Measurements from ENCODE around the gene FSIP1. TPM values are rescaled to one million over a fixed set of nuclear protein-coding genes. Genes with fewer than 3 reads are reported as not detected.

Gene FSIP1
- total and polyA plus RNA-seq, 9 donors, result 0.17 to 0.60 (median 0.36) TPM

DNA sequence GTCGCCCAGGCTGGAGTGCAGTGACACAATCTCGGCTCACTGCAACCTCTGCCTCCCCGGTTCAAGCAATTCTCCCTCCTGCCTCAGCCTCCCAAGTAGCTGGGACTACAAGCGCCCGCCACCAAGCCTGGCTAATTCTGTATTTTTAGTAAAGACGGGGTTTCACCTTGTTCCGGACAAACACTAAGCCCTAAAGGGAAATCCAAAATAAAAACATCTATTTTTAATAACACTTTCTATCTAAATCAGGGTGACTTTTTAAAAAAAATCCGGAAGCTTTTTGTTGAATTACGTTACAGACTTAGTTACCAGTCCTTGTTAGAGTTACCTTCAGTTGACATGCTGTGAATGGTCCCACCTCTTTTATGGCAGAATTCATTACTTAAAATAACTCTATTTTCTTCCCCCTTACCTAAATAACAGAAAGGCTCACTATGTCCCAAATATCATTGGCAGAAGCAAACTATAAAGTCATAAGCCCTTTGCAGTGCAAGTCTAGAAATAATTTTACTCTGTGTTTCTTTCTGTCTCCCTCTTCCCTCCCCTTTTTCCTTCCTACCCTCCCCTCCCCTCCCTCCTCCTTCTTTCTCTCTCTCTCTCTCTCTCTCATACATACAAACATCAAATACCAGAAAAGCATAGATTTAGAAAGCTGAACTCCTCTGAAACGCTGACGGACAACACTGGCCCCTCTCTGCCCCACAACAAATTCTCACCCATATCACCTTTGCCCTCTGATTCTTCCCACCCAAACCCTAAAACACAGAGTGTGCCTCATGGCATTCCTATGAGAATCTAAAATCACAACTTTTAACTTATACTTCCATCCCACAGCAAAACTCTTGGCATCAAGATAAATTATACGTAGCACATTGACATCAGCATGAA, 183.4 kb downstream of the FSIP1 start:
- 78% methylated on average over 2 of the region's 12 CpGs for WGBS (ENCODE audit: insufficient coverage)
- no peak for DNase-seq
- Histone ChIP-seq H3K27me3 (ENCODE audit: control insufficient read depth, insufficient read depth, low read length) (no peaks in the 10 kb centered on the region), H3K36me3 (ENCODE audit: control insufficient read depth, insufficient read depth, low read length) (peaks cover 14% of the 10 kb centered on the region), H3K4me1 (ENCODE audit: control insufficient read depth, insufficient read depth, low read length) (no peaks in the 10 kb centered on the region), H3K9me3 (replicated peaks; ENCODE audit: control insufficient read depth, low read depth, low read length) (no peaks in the 10 kb centered on the region), H3K4me3 (ENCODE audit: low read length) (no peak overlapping the region), H3K27ac (ENCODE audit: low read length) (no peak overlapping the region)

DNA sequence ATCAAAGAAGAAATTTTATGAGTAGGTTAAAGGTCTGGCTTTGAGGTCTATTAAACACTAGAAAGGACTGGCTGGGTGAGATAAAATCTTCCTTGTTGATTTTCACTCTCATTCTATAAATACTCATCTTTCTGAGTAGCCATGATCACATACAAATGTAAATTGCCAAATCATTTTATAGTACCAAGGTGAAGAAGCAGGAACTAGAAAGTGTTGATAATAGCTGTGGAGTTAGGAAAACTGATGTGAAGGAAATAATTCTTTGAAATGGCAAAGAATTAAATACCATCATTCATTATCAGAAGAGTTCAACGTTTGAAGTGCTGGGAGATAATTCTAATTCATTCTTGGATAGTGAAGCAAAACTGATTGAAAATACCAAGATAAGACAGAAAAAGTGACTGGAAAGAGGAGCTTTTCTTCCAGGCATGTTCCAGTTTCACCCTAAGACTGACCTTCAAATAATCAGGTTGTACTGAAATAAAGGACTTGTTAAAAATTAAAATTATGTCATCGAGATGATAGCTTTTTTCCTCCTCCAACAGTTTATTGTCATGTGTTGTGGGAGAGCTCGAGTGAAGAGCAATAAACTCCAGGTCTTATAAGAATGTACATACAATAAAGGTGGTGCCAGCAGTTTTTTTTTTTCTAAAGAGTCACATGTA, 184.3 kb downstream of the FSIP1 start:
- WGBS (ENCODE audit: insufficient coverage), result no CpG with 5 or more reads among the region's 3 CpGs
- H3K27me3 ChIP-seq (ENCODE audit: control insufficient read depth, insufficient read depth, low read length), result no peaks in the 10 kb centered on the region
- H3K4me3 ChIP-seq (ENCODE audit: low read length), result no peak overlapping the region
- peaks cover 23% of the 10 kb centered on the region for H3K36me3 ChIP-seq (ENCODE audit: control insufficient read depth, insufficient read depth, low read length)
- H3K4me1 ChIP-seq (ENCODE audit: control insufficient read depth, insufficient read depth, low read length), result no peaks in the 10 kb centered on the region
- H3K27ac ChIP-seq (ENCODE audit: low read length), result no peak overlapping the region
- H3K9me3 ChIP-seq (replicated peaks; ENCODE audit: control insufficient read depth, low read depth, low read length), result no peaks in the 10 kb centered on the region
- DNase-seq, result peak; percentile 51

DNA sequence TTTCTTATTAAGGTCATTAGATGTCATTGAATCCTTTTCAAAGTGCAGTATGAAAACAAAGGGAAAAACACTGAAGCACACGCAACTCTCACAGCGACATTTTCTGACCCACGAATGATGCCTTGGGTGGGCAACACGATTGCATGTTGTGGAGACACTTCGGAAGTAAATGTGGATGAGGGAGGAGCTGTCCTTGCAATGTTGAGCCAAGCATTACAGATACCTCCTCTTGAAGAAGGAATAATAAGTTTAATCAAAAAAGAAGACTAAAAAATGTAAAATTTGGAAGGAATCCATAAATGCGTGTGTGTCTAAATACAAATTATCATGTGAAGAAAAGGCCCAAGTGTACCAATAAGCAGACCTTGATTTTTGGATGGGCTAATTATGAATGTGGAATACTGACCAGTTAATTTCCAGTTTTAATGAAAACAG, 184.9 kb downstream of the FSIP1 start:
- WGBS (ENCODE audit: insufficient coverage), result no CpG with 5 or more reads among the region's 6 CpGs
- no peak overlapping the region for H3K27ac ChIP-seq (ENCODE audit: low read length)
- H3K9me3 ChIP-seq (replicated peaks; ENCODE audit: control insufficient read depth, low read depth, low read length), result no peaks in the 10 kb centered on the region
- DNase-seq, result peak; percentile 58
- peaks cover 29% of the 10 kb centered on the region for H3K36me3 ChIP-seq (ENCODE audit: control insufficient read depth, insufficient read depth, low read length)
- no peaks in the 10 kb centered on the region for H3K27me3 ChIP-seq (ENCODE audit: control insufficient read depth, insufficient read depth, low read length)
- no peaks in the 10 kb centered on the region for H3K4me1 ChIP-seq (ENCODE audit: control insufficient read depth, insufficient read depth, low read length)
- no peak overlapping the region for H3K4me3 ChIP-seq (ENCODE audit: low read length)

DNA sequence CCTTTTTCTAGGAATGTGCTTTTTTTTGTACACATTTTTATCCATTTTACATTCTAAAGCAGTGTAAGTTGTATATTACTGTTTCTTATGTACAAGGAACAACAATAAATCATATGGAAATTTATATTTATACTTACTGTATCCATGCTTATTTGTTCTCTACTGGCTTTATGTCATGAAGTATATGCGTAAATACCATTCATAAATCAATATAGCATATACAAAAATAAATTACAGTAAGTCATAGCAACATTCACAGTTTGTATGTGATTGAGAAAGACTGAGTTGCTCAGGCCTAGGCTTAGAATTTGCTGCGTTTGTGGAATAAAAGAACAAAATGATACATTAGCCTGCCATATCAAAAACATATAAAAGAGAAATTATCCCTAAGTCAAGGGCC, 185.3 kb downstream of the FSIP1 start:
- Histone ChIP-seq H3K4me1 (ENCODE audit: control insufficient read depth, insufficient read depth, low read length) (no peaks in the 10 kb centered on the region), H3K27me3 (ENCODE audit: control insufficient read depth, insufficient read depth, low read length) (no peaks in the 10 kb centered on the region), H3K4me3 (ENCODE audit: low read length) (no peak overlapping the region), H3K27ac (ENCODE audit: low read length) (no peak overlapping the region), H3K9me3 (replicated peaks; ENCODE audit: control insufficient read depth, low read depth, low read length) (no peaks in the 10 kb centered on the region), H3K36me3 (ENCODE audit: control insufficient read depth, insufficient read depth, low read length) (peaks cover 33% of the 10 kb centered on the region)
- WGBS (ENCODE audit: insufficient coverage), result no CpG with 5 or more reads among the region's 2 CpGs
- DNase-seq, result no peak

DNA sequence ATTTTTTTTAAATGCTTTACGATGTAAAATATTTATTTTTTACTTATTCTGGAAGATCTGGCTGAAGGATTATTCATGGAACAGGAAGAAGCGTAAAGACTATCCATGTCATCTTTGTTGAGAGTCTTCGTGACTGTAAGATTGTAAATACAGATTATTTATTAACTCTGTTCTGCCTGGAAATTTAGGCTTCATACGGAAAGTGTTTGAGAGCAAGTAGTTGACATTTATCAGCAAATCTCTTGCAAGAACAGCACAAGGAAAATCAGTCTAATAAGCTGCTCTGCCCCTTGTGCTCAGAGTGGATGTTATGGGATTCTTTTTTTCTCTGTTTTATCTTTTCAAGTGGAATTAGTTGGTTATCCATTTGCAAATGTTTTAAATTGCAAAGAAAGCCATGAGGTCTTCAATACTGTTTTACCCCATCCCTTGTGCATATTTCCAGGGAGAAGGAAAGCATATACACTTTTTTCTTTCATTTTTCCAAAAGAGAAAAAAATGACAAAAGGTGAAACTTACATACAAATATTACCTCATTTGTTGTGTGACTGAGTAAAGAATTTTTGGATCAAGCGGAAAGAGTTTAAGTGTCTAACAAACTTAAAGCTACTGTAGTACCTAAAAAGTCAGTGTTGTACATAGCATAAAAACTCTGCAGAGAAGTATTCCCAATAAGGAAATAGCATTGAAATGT, 186.1 kb downstream of the FSIP1 start:
- H3K4me3 ChIP-seq (ENCODE audit: low read length), result no peak overlapping the region
- peaks cover 36% of the 10 kb centered on the region for H3K36me3 ChIP-seq (ENCODE audit: control insufficient read depth, insufficient read depth, low read length)
- no peak for DNase-seq
- no peak overlapping the region for H3K27ac ChIP-seq (ENCODE audit: low read length)
- no peaks in the 10 kb centered on the region for H3K9me3 ChIP-seq (replicated peaks; ENCODE audit: control insufficient read depth, low read depth, low read length)
- no CpG with 5 or more reads among the region's 5 CpGs for WGBS (ENCODE audit: insufficient coverage)
- H3K4me1 ChIP-seq (ENCODE audit: control insufficient read depth, insufficient read depth, low read length), result no peaks in the 10 kb centered on the region
- H3K27me3 ChIP-seq (ENCODE audit: control insufficient read depth, insufficient read depth, low read length), result no peaks in the 10 kb centered on the region

DNA sequence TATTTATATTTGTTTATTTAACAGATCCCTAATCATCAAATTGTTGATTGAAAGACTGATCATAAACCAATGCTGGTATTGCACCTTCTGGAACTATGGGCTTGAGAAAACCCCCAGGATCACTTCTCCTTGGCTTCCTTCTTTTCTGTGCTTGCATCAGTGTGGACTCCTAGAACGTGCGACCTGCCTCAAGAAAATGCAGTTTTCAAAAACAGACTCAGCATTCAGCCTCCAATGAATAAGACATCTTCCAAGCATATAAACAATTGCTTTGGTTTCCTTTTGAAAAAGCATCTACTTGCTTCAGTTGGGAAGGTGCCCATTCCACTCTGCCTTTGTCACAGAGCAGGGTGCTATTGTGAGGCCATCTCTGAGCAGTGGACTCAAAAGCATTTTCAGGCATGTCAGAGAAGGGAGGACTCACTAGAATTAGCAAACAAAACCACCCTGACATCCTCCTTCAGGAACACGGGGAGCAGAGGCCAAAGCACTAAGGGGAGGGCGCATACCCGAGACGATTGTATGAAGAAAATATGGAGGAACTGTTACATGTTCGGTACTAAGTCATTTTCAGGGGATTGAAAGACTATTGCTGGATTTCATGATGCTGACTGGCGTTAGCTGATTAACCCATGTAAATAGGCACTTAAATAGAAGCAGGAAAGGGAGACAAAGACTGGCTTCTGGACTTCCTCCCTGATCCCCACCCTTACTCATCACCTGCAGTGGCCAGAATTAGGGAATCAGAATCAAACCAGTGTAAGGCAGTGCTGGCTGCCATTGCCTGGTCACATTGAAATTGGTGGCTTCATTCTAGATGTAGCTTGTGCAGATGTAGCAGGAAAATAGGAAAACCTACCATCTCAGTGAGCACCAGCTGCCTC, 187.1 kb downstream of the FSIP1 start:
- no peak for DNase-seq

DNA sequence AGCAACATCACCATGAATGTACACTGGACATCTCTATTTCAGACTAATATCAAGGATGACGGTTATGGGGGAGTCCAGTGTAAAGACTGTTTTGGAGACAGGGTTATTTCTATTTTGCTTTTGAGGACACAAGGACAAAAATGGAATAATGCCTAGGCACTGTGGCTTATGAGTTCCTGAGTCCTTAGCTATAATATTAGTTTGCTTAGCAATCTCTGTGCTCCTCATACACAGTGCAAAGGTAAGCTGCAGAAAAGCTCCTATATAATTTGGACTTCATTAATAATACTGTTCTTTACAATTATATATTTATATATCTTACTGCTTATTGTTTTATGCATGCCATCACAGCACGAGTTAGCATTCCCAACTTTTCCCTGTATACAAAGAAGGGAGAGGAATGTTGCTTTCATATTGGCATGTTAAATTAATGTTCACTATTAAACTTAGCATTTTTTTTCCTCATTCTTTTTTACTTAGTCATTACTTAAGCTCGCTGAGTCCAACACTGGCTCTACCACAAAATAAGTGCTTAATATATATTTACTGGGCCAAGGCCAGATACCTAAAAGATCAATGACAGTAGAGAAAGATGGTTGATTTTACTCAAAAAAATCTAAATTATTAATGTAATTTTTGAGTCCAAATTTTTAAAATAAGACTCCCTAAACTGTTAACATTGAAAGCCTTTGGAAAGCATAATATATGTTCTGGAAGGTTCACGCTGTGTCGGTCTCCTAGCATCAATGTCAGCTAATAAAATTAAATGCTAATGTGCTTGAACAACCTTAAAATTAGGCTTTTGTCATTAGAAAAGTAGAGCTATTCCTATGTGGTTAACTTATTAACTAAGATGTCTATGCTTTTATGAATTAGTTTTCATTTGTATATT, 187.9 kb downstream of the FSIP1 start:
- peaks cover 46% of the 10 kb centered on the region for H3K36me3 ChIP-seq (ENCODE audit: control insufficient read depth, insufficient read depth, low read length)
- no CpG with 5 or more reads among the region's 5 CpGs for WGBS (ENCODE audit: insufficient coverage)
- no peak for DNase-seq

More for the DNA sequence above, 187.1 kb downstream of the FSIP1 start:
- no peaks in the 10 kb centered on the region for H3K4me1 ChIP-seq (ENCODE audit: control insufficient read depth, insufficient read depth, low read length)
- WGBS (ENCODE audit: insufficient coverage), result 89% methylated on average over 2 of the region's 8 CpGs
- peaks cover 41% of the 10 kb centered on the region for H3K36me3 ChIP-seq (ENCODE audit: control insufficient read depth, insufficient read depth, low read length)
- H3K4me3 ChIP-seq (ENCODE audit: low read length), result no peak overlapping the region
- H3K27me3 ChIP-seq (ENCODE audit: control insufficient read depth, insufficient read depth, low read length), result no peaks in the 10 kb centered on the region
- H3K27ac ChIP-seq (ENCODE audit: low read length), result no peak overlapping the region
- no peaks in the 10 kb centered on the region for H3K9me3 ChIP-seq (replicated peaks; ENCODE audit: control insufficient read depth, low read depth, low read length)

DNA sequence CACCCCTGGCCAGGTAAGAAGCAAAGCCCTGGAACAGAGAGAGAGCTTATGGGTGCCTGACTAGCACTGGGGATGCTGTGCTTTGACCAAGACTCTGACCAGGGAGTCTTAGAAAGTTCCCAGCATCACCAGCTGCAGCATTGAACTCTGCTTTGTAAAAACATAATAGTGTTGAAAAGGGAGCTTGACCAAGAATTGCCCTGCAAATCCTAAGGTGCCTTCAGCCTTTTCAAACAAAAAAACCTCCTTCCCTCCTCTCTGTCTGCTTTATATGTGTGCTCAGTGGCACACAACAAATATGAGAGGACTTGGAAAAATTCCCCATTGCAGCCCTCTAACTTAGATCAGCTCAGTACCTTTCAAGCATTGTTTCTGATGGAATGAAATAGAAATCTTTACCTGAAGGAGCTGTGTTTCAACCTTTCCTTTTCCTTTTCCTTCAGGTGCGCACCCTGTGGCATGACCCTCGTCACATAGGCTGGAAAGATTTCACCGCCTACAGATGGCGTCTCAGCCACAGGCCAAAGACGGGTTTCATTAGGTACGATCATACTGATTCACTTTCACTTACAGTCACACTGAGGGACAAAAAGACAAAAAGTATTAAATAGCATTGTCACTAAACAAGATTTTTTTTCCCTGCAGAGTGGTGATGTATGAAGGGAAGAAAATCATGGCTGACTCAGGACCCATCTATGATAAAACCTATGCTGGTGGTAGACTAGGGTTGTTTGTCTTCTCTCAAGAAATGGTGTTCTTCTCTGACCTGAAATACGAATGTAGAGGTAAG, 188.8 kb downstream of the FSIP1 start:
- 92% methylated on average over 2 of the region's 7 CpGs for WGBS (ENCODE audit: insufficient coverage)
- H3K36me3 ChIP-seq (ENCODE audit: control insufficient read depth, insufficient read depth, low read length), result peaks cover 55% of the 10 kb centered on the region

More for the DNA sequence above, 187.9 kb downstream of the FSIP1 start:
- H3K4me3 ChIP-seq (ENCODE audit: low read length), result no peak overlapping the region
- no peaks in the 10 kb centered on the region for H3K4me1 ChIP-seq (ENCODE audit: control insufficient read depth, insufficient read depth, low read length)
- no peaks in the 10 kb centered on the region for H3K9me3 ChIP-seq (replicated peaks; ENCODE audit: control insufficient read depth, low read depth, low read length)
- no peaks in the 10 kb centered on the region for H3K27me3 ChIP-seq (ENCODE audit: control insufficient read depth, insufficient read depth, low read length)
- H3K27ac ChIP-seq (ENCODE audit: low read length), result no peak overlapping the region

More for the DNA sequence above, 188.8 kb downstream of the FSIP1 start:
- H3K27me3 ChIP-seq (ENCODE audit: control insufficient read depth, insufficient read depth, low read length), result no peaks in the 10 kb centered on the region
- H3K9me3 ChIP-seq (replicated peaks; ENCODE audit: control insufficient read depth, low read depth, low read length), result no peaks in the 10 kb centered on the region
- H3K4me1 ChIP-seq (ENCODE audit: control insufficient read depth, insufficient read depth, low read length), result no peaks in the 10 kb centered on the region
- no peak overlapping the region for H3K4me3 ChIP-seq (ENCODE audit: low read length)
- no peak overlapping the region for H3K27ac ChIP-seq (ENCODE audit: low read length)
- DNase-seq, result no peak

Measured in muscle of leg (tissue), 11 donors.